C4-2B (cell line): ENCODE results near the gene G2E3.

Experiments
- CTCF ChIP-seq: fragments of 450-650 bp; conservative IDR thresholded peaks from 2 replicates; pipeline ENCODE4 v1.5.1; 2017; ENCODE audit warnings: mild to moderate bottlenecking
- ZFX ChIP-seq: fragments of 450-650 bp; IDR thresholded peaks from 2 replicates; pipeline ENCODE4 v1.6.1; 2017

DNA sequence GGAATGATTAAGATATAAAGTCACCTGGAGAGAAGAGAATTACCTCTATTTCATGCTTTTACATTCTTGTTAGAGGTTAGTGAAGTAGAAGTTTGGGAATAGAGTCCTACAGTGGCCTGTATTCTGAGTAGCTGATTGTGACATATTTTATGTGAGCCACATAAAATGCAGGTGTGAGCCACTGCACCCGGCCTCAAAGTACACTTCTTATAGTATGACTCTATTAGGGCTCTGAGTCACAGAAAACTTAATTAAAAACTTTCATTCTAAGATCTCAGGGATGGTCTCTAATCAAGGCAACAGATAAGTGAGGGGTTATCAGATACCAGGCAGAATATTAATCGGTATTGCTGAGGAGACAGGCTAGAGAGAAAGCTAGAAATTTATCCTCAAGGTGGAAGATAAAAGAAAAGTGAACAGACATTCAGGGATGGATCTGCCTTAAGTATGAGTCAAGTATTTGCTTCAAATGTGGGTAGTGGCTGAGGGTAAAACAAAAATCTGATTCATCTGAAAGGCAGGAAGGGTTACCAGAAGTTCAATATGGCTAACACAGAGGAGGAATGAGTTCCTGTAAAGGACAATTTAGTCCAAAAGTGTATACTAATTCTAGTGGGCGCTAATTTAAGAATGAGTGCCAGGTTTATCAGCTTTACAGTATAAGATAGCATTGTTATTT is 5.5 kb upstream of the G2E3 start:
- no peak for TF ChIP-seq CTCF
- no peak for TF ChIP-seq ZFX
